GM23338 (cell line): ENCODE data around the gene ELFN2. TPM values are rescaled to one million over a fixed set of nuclear protein-coding genes. Genes with fewer than 3 reads are reported as not detected.
A peak's percentile ranks its signal among the peaks of the same experiment; 100 is the strongest.

ENCODE experiments used
- ATAC-seq: fragments of 200-7000 bp; cut with Tn5 transposase; 3 replicates; pipeline ENCODE4 v1.9.1; 2020
- DNase-seq: peaks from one replicate; pipeline ENCODE4 v3.0.0-alpha.2; 2015; ENCODE audit warnings: low spot score
- H2AFZ ChIP-seq: fragments of 200-600 bp; sonication (generic); 2 replicates; pipeline ENCODE4 v1.8.0; 2016; ENCODE audit warnings: antibody characterized with exemption, mild to moderate bottlenecking, moderate library complexity
- H3F3A ChIP-seq: fragments of 200-600 bp; sonication (generic); replicated peaks from 2 replicates; pipeline ENCODE4 v1.8.0; 2017; ENCODE audit warnings: antibody characterized with exemption, mixed run types, low read depth
- H3K27ac ChIP-seq: fragments of 200-600 bp; sonication (generic); 2 replicates; pipeline ENCODE4 v1.6.1; 2016; ENCODE audit warnings: low read depth
- H3K27me3 ChIP-seq: fragments of 200-600 bp; sonication (generic); 2 replicates; pipeline ENCODE4 v1.8.0; 2016; ENCODE audit warnings: mild to moderate bottlenecking, mixed run types, moderate library complexity; ENCODE audit not compliant: insufficient read depth
- H3K36me3 ChIP-seq: fragments of 200-600 bp; sonication (generic); 2 replicates; pipeline ENCODE4 v1.8.0; 2016; ENCODE audit warnings: mild to moderate bottlenecking; ENCODE audit not compliant: insufficient read depth
- H3K4me1 ChIP-seq: fragments of 200-600 bp; sonication (generic); 2 replicates; pipeline ENCODE4 v1.8.0; 2016; ENCODE audit warnings: mild to moderate bottlenecking, moderate library complexity; ENCODE audit not compliant: insufficient read depth
- H3K4me2 ChIP-seq: fragments of 200-600 bp; sonication (generic); 2 replicates; pipeline ENCODE4 v1.7.1; 2017; ENCODE audit warnings: mixed run types
- H3K4me3 ChIP-seq: fragments of 200-600 bp; sonication (generic); 2 replicates; pipeline ENCODE4 v1.6.1; 2016; ENCODE audit warnings: mixed run types
- H3K79me2 ChIP-seq: fragments of 200-600 bp; sonication (generic); replicated peaks from 2 replicates; pipeline ENCODE4 v1.8.0; 2017; ENCODE audit warnings: mild to moderate bottlenecking; ENCODE audit not compliant: insufficient read depth
- H3K9me2 ChIP-seq: fragments of 200-600 bp; sonication (generic); 2 replicates; pipeline ENCODE4 v1.8.0; 2017; ENCODE audit not compliant: insufficient read depth
- H4K20me1 ChIP-seq: fragments of 200-600 bp; sonication (generic); replicated peaks from 2 replicates; pipeline ENCODE4 v1.8.0; 2017; ENCODE audit warnings: mild to moderate bottlenecking; ENCODE audit not compliant: insufficient read depth
- H3K27ac Mint-ChIP-seq: 2 replicates; pipeline ENCODE4 v1.8.0; 2020; ENCODE audit warnings: inconsistent platforms, mild to moderate bottlenecking, moderate library complexity, mixed read lengths
- H3K27me3 Mint-ChIP-seq: 3 replicates; pipeline ENCODE4 v1.8.0; 2022; ENCODE audit warnings: low read depth, mild to moderate bottlenecking, moderate library complexity, mixed read lengths, inconsistent platforms; ENCODE audit not compliant: insufficient read depth, poor library complexity
- H3K36me3 Mint-ChIP-seq: 3 replicates; pipeline ENCODE4 v1.8.0; 2021; ENCODE audit warnings: low read depth, mild to moderate bottlenecking, inconsistent platforms, moderate library complexity, mixed read lengths
- H3K4me1 Mint-ChIP-seq: 3 replicates; pipeline ENCODE4 v1.8.0; 2020; ENCODE audit warnings: mild to moderate bottlenecking, inconsistent platforms, mixed read lengths
- H3K4me3 Mint-ChIP-seq: 3 replicates; pipeline ENCODE4 v1.8.0; 2021; ENCODE audit warnings: moderate library complexity, mild to moderate bottlenecking, inconsistent platforms, mixed read lengths
- H3K9me3 Mint-ChIP-seq: 3 replicates; pipeline ENCODE4 v1.8.0; 2020; ENCODE audit warnings: moderate library complexity, mild to moderate bottlenecking, inconsistent platforms, mixed read lengths
- CREB1 ChIP-seq: fragments of 250-450 bp; sonication (Bioruptor Pico); IDR thresholded peaks from 2 replicates; pipeline ENCODE4 v1.5.0; 2020; ENCODE audit warnings: low read depth, mild to moderate bottlenecking, moderate library complexity
- ETS1 ChIP-seq: IDR thresholded peaks from 2 replicates; pipeline ENCODE4 v1.6.1; 2016; ENCODE audit warnings: antibody characterized with exemption
- EZH2phosphoT487 ChIP-seq: fragments of 200-600 bp; sonication (generic); IDR thresholded peaks from one replicate; pipeline ENCODE4 v1.8.1; 2018; ENCODE audit warnings: antibody characterized with exemption; ENCODE audit not compliant: unreplicated experiment
- STAT1 ChIP-seq: IDR thresholded peaks from one replicate; pipeline ENCODE4 v1.6.1; 2016; ENCODE audit warnings: antibody characterized with exemption; ENCODE audit not compliant: unreplicated experiment
- ZNF462 ChIP-seq: fragments of 250-450 bp; sonication (Bioruptor Pico); IDR thresholded peaks from 2 replicates; pipeline ENCODE4 v1.5.0; 2020; ENCODE audit warnings: mild to moderate bottlenecking, moderate library complexity
- polyA plus RNA-seq: library from polyadenylated mRNA; unstranded; fragments of >200 nt; fragmentation: Nextera tagmentation; extraction: Ambion mirVana; gene quantifications from 2 replicates; pipeline ENCODE4 v1.2.1, GENCODE V29; 2016
- total RNA-seq: library from RNA; depleted of rRNA; stranded (reverse); fragments of >200 nt; shearing (Covaris generic); gene quantifications from 2 replicates; pipeline ENCODE4 v1.2.3, GENCODE V29; 2014

ELFN2 gene
- total and polyA plus RNA-seq, 2 experiments from 2014 or later: 0.18 to 0.35 TPM

- TF ChIP-seq ETS1 (no peak), ZNF462 (CRISPR knock-in tag) (no peak), CREB1 (no peak)
Measured at GRCh38 chr22:37443977-37444376, 16.7 kb upstream of the ELFN2 start (continued).

GRCh38 chr22:37443086-37443485 is 15.8 kb upstream of the ELFN2 start:
- Mint-ChIP-seq H3K9me3 (peaks cover 9% of the 10 kb centered on the region), H3K36me3 (no peaks in the 10 kb centered on the region), H3K27me3 (peaks cover 3% of the 10 kb centered on the region), H3K4me3 (no peak overlapping the region), H3K27ac (no peak overlapping the region), H3K4me1 (no peaks in the 10 kb centered on the region)
- no peak for ATAC-seq
- Histone ChIP-seq H3K36me3 (no peaks in the 10 kb centered on the region), H4K20me1 (no peaks in the 10 kb centered on the region), H3F3A (no peaks in the 10 kb centered on the region), H3K27ac (no peak overlapping the region), H3K4me2 (no peak overlapping the region), H3K9me2 (no peaks in the 10 kb centered on the region), H3K4me3 (no peak overlapping the region), H3K79me2 (no peaks in the 10 kb centered on the region), H3K27me3 (no peaks in the 10 kb centered on the region), H2AFZ (peak overlapping the region; percentile 7; the same call in 1 of the 2 replicates), H3K4me1 (no peaks in the 10 kb centered on the region)
- DNase-seq: no peak
- TF ChIP-seq STAT1: no peak
- no peak for TF ChIP-seq ZNF462 (CRISPR knock-in tag)
- no peak for TF ChIP-seq CREB1
- no peak for TF ChIP-seq EZH2phosphoT487
